Posterior cingulate gyrus (tissue), 11 donors: Measurements from ENCODE around the gene GYG2.
A peak's percentile ranks its signal among the peaks of the same experiment; 100 is the strongest.
"Not testable (repeated sequence)": the region's sequence is repeated elsewhere in the genome, so short reads cannot be mapped to it uniquely, and the experiment has no call there.

Experiments
- DNase-seq, 10 donors: peaks; one replicate each; pipeline versions ENCODE4 v3.0.0 to v3.0.0-alpha.2; 2020 to 2021; ENCODE audit warnings: mixed read lengths in 3 of 10
- intact Hi-C: fragments of 100-400 bp; cut with DNase I; formaldehyde crosslinking; loops from one replicate; pipeline ENCODE4 v1.15.1; 2023

The GYG2 gene

GRCh38 chrX:2828344-2828958, at the start of gene GYG2:
Gene GYG2 (plus strand): TSS chrX:2828930. CDS start chrX:2830189, 1,259 bp downstream.
- intact Hi-C loops = no loop called here
- peak in 1 of 10 donors; percentile 17 for DNase-seq

- intact Hi-C loops, DNase-seq: not testable (repeated sequence)
Observed at GRCh38 chrX:2780472-2781225, 48.1 kb upstream of the GYG2 start.

- no peak for DNase-seq
- intact Hi-C loops = no loop called here
Observed at GRCh38 chrX:2781226-2781571, 47.5 kb upstream of the GYG2 start.

GRCh38 chrX:2781698-2782097, 47.0 kb upstream of the GYG2 start:
- DNase-seq = no peak
- intact Hi-C loops = no loop called here

GRCh38 chrX:2782171-2782570, 46.6 kb upstream of the GYG2 start:
- intact Hi-C loops = no loop called here
- no peak for DNase-seq

- intact Hi-C loops = no loop called here
- DNase-seq = no peak
Observed at GRCh38 chrX:2782778-2783177, 46.0 kb upstream of the GYG2 start.

- intact Hi-C loops = no loop called here
- no peak for DNase-seq
Observed at GRCh38 chrX:2784026-2784425, 44.7 kb upstream of the GYG2 start.

GRCh38 chrX:2785538-2785937, 43.2 kb upstream of the GYG2 start:
- no peak for DNase-seq

GRCh38 chrX:2788980-2789379, 39.8 kb upstream of the GYG2 start:
- intact Hi-C loops = no loop called here
- no peak for DNase-seq

More at GRCh38 chrX:2785538-2785937, 43.2 kb upstream of the GYG2 start:
- intact Hi-C loops = no loop called here

GRCh38 chrX:2789569-2789968, 39.2 kb upstream of the GYG2 start:
- DNase-seq = no peak
- intact Hi-C loops = no loop called here

GRCh38 chrX:2793752-2794151, 35.0 kb upstream of the GYG2 start:
- DNase-seq = no peak
- intact Hi-C loops = no loop called here

GRCh38 chrX:2794336-2794735, 34.4 kb upstream of the GYG2 start:
- DNase-seq = no peak
- intact Hi-C loops = no loop called here

- DNase-seq, intact Hi-C loops: not testable (repeated sequence)
Observed at GRCh38 chrX:2796808-2797207, 31.9 kb upstream of the GYG2 start.

GRCh38 chrX:2799369-2799768, 29.4 kb upstream of the GYG2 start:
- DNase-seq = no peak
- intact Hi-C loops = no loop called here

- DNase-seq, intact Hi-C loops: not testable (repeated sequence)
Observed at GRCh38 chrX:2799980-2800379, 28.8 kb upstream of the GYG2 start.

GRCh38 chrX:2801223-2801622, 27.5 kb upstream of the GYG2 start:
- intact Hi-C loops = no loop called here
- no peak for DNase-seq

GRCh38 chrX:2802376-2803090, 26.2 kb upstream of the GYG2 start:
- DNase-seq, intact Hi-C loops: not testable (repeated sequence)

GRCh38 chrX:2803486-2803885, 25.2 kb upstream of the GYG2 start:
- DNase-seq, intact Hi-C loops: not testable (repeated sequence)

GRCh38 chrX:2804106-2804843, 24.5 kb upstream of the GYG2 start:
- DNase-seq, intact Hi-C loops: not testable (repeated sequence)

GRCh38 chrX:2804858-2805257, 23.9 kb upstream of the GYG2 start:
- not testable (repeated sequence) for DNase-seq

GRCh38 chrX:2811271-2811670, 17.5 kb upstream of the GYG2 start:
- no peak for DNase-seq
- intact Hi-C loops = loop anchor here (5.0 to 10.0 kb wide), 2 partner anchors 169 to 1356 kb away; partner anchors contain the start of gene ASMTL

More at GRCh38 chrX:2804858-2805257, 23.9 kb upstream of the GYG2 start:
- intact Hi-C loops = not testable (repeated sequence)
